Superior temporal gyrus (tissue), 1 donor: ENCODE results near the gene PTPN23.
"Not testable (repeated sequence)": the region's sequence is repeated elsewhere in the genome, so short reads cannot be mapped to it uniquely, and the experiment has no call there.

Experiments used
- DNase-seq: peaks from one replicate; pipeline ENCODE4 v3.0.0-alpha.2; 2016; ENCODE audit errors: extremely low spot score

Gene PTPN23

DNA sequence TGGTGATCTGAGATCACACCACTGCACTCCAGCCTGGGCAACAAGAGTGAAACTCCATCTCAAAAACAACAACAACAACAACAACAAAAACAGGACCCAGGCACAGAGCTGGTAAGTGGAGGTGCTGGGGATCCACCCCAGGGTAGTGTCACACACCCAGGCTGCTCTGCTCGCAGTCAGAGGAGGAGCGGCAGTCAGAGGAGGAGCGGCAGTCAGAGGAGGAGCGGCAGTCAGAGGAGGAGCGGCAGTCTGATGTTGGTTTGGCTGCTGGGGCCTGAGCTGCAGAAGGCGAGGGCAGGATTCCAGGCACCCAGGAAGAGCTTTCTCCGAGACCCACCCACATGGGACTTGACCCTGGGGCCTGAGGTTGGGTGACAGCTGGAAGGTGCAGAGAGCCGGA lies 10.8 kb upstream of the PTPN23 start:
- DNase-seq = not testable (repeated sequence)

DNA sequence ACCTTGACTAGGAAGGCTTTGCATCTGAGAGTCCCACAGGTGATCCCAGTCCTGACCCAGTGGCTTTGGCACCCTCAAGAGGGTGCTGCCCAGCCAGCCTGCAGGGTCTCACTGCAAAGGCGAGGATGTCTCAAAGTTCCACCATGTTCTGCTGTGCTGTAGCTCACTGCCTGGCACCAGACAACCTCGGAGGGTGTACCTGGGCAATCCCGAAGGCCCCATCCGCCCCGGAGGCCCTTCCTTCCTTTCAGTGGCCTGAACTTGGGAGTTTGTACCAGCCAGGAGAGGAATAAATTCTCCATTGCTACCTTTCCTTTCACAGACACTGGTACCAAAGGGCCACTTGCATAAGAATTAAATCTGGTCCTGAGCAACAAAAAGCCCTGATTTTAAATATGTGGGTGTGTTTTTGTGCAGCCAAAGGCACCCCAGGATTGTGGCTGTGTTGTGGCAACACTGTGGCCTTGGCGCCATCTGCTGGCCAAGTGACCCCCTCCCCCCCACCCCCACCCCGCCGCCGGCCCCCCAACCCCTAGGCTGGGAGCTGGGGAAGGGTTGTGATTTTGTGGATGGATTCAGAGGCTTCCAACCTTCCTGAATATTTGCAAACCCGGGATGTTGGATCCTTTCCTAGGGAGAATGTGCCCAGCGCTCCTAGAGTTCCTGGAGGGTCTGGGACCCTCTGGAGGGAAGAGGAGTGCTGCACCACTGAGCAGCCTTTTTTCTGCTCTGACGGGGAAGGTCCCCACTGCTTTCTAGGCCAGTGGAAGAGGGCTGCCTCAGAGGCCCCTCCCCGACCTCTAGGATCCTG lies 9.7 kb upstream of the PTPN23 start:
- DNase-seq = no peak

DNA sequence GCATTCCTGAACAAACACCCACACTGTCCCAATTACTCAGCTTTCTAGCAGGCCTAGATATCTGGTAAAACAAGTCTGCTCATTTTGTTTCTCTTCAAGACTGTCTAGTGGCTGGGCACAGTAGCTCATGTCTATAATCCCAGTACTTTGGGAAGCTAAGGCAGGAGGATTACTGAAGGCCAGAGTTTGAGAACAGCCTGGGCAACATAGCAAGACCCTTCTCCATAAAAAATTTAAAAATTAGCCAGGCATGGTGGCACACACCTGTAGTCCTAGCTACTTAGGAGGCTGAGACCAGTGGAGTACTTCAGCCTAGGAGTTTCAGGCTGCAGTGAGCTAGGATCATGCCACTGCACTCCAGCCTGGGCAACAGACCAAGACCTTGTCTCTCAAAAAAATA lies 6.2 kb upstream of the PTPN23 start:
- DNase-seq = no peak

DNA sequence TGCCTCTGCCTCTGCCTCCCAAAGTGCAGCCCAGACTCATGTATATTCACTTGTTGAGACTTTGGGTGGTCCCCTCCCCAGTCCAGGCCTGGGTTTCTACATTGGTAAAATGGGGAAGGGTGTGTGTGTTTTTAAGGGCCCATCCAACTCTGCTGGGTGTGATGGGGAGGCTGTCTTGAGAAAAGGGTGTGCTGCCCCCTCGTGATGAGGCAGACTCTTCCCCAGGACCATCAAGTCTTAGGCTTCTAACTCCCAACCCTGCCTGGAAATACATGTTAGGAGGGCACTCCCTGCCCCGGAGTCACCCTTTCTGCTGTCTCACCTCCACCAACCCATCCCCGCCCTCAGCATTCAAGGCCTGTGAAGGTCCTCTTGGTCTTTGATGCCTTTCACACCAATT lies 4.4 kb upstream of the PTPN23 start:
- DNase-seq = no peak

DNA sequence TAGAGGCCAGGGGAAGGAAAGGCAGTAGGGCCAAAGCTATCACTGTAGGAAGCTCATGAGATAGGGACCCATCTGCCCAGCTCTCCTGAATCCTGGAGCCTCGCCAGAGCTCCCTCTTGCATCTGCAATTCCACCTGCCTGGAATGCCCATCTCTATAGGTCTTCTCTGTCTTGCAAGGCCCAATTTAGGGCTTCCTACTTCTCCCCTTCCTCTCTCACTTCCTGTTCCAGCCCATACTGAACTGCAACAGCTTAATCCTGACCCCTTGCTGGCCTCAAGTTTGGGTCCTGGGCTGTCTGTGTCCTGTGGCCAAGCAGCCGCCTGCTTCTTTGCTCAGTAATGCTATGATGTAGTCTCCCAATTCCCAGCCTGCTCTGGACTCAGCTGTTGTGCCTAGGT lies 3.6 kb upstream of the PTPN23 start:
- no peak for DNase-seq

DNA sequence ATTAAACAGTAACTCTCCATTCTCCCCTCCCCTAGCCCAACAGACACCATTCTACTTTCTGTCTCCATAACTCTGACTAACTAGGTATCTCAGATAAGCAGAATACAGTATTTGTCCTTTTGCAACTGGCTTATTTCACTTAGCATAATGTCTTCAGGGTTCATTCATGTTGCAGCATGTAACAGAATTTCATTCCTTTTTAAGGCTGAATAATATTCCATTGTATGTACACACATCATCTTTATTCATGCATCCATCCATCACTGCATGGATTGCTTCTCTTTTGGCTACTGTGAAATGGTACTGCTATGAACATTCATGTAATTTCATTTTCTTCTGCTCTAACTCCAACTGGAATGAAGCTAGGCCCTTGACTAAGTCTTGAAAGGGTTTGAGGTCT lies 2.0 kb upstream of the PTPN23 start:
- DNase-seq = no peak

DNA sequence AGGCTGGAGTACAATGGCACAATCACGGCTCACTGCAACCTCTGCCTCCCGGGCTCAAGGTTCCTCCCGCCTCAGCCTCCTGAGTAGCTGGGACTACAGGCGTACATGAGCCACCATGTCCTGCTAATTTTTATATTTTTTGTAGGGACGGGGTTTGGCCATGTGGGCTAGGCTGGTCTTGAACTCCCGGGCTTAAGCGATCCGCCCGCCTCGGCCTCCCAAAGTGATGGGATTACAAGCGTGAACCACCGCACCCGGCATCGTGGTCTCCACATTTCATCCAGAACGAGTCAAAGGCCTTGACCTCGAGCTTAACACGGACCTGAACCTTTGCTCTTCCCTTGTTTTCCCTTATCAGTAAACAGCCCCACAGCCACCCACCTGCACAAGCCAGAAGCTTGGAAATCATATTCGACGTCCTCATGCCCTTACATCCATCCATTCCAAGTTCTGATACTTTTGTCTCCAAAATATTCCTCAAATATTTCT lies 1.4 kb upstream of the PTPN23 start:
- no peak for DNase-seq

DNA sequence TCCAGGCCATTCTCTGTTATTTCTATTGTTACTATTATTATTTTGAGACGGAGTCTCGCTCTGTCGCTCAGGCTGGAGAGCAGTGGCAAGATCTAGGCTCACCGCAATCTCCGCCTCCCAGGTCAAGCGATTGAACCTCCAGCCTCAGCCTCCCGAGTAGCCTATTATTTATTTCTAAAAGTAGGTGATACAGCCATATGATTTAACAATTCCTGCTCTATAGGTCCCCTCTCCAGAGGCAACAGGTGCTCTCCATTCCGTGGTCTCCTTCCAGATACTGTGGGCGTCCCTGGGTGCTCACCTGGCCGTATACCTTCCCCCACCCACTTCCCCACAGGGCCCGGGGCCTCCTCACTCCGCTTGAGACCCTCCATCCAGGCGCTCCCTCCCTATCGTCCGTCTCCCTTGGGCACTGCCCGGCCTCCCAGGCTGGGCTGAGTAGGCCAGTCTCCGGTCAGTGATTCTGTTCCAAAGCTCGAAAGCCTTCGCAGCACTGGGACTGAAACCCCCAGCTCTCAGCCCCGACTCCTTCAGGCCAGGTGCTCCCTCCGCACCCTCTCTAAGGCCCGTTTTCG lies 708 bp upstream of the PTPN23 start:
- no peak for DNase-seq

DNA sequence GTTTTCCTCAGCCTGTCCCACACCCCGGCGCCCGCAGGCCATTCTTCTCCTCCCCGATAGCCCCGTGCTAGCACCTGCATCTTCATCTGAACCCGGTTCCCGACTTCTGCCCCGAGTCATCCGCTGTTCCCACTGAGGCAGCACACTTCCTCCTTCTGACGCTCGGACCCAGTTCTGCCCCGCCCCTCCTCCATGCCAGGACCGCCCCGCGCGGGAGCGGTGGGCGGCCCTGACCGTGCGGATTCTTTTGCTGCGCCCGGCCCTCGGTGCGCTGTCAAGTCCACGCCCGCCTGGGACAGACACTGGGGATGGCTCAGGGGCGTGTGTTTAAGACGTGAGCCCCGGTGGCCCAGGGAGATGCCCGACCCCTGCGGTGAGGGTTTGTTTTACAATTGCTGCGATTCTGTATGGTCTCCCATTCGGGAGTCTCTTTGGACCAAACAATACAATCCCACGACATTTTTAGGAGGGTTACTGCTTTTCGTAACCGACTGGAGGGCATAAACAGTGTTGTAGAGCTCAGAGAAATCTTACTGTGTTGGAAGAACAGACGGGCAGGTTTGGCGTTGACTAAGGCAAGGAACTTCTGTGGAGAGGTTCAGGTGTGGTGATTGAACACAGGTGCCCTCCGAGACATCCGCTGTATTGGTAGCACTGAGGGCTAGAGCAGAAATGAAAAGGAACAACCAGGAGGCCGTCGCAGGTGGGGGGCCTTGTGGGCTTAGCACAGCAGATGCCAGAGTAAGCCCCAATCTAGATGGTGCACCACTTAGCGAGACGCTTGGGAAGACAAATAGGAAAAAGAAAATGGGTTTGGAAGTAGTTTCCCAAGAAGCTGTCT lies 716 bp downstream of the PTPN23 start:
- DNase-seq = peak; percentile 62

DNA sequence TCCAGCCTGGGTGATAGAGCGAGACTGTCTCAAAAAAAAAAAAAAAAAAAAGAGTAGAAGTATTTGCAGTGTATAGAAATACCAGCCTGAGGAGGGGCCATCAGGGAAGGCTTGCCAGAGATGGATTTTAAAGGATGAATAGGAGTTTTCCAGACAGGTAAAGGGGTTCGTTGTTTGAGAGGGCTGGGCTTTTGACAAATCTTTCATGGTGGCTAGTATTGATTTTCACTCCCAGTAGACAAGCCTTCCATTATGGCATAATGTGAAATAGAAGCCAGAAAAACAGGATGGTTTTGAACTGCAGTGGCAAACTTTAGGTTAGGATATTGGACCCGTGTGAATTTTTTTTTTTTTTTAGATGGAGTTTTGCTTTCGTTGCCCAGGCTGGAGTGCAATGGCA lies 3.6 kb downstream of the PTPN23 start:
- no peak for DNase-seq

DNA sequence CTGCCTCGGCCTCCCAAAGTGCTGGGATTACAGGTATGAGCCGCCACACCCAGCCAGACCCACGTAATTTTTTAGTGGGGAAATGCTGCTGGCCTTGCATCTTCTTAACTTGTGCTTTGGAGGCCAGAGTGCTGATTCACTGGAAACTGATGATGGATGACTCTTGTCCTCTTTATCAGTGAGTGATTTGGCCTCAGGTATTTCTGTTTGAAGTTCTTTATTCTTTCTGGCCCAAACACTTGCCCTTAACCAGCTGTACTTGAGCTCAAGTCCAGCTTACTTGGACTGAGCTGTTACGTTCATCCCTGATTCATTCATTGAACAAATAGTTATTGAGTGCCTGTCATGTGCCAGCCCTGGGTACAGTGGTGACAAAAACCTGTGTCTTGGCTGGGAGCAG lies 4.2 kb downstream of the PTPN23 start:
- DNase-seq = no peak

DNA sequence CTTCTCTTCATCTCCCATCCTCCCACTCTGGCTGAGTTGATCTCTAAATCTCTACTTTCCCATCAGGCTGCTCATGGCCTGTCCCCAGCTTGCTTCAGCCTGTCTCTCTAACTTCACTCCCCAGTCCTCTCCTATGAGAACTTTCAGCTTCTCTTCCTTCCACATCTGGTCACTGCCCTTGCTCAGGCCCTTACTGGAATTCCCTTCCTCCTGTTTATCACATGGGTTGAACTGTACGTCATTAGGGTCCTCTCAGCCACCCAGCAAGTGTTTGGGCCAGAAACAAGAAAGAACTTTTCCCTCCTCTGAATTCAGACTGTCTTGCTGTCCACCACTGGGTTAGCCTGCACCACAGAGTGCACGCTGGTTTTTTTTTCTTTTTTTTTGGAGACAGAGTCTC lies 5.0 kb downstream of the PTPN23 start:
- no peak for DNase-seq

DNA sequence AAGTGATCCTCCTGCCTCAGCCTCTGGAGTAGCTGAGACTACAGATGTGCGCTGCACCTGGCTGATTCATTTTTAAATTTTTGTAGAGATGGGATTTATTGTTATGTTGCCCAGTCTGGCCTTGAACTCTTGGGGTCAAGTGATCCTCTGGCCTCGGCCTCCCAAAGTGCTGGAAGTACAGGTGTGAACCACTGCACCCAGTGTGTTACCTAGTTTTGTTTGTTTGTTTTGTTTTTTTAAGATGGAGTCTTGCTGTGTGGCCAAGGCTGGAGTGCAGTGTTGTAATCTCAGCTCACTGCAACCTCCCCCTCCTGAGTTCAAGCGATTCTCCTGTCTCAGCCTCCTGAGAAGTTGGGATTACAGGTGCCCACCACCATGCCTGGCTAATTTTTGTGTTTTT lies 12.1 kb downstream of the PTPN23 start:
- DNase-seq = no peak

DNA sequence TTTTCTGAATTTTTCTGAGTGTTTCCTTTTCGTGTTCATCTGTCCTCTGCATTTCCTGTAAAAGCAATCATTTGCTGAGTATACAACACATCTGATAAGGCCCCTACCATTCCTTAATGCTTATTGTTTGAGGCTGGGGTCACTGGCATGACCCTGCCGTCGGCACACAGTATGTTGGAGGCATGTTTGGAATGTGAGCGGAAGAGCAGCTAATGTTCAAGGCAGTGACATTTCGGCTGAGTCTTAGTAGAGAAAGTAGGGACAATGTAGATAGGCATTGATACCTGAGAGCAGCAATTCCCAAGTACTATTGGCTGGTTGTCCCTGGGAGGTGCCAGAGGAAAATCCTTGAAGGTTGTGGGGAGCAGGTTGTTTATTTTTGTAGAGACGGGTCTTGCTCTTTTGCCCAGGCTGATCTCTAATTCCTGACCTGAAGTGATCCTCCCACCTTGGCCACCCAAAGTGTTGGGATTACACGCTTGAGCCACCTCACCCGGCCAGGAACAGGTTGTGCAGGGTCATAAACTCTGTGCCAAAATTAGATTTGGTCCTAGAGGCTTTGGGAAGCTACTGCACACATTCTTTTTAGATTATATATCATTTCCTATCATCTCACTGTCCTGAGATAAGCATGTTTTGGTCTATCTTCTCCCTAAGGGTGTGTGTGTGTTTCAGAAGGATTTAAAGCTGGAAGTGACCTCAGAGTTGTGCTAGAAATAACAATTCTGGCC lies 13.5 kb downstream of the PTPN23 start:
- DNase-seq = no peak

DNA sequence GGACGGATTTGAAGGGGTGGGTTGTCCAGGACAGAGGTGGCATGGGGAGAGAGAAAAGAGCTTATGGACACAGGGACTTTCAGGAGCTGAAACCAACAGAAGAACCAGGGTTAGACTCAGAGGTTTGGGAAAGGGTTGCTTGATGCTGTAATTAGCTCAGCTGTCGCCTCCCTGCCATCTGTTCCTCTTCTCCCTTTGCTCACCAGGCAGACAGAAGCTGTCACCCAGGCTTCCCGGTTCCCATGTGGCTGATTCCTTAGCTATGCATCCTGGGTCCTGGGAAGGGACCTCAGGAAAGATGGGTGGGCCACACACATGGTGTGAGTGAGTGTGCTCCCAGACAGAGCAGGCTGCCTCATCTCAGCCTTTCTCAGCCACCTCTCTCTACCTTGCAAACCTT lies 14.1 kb downstream of the PTPN23 start:
- DNase-seq = peak; percentile 45

DNA sequence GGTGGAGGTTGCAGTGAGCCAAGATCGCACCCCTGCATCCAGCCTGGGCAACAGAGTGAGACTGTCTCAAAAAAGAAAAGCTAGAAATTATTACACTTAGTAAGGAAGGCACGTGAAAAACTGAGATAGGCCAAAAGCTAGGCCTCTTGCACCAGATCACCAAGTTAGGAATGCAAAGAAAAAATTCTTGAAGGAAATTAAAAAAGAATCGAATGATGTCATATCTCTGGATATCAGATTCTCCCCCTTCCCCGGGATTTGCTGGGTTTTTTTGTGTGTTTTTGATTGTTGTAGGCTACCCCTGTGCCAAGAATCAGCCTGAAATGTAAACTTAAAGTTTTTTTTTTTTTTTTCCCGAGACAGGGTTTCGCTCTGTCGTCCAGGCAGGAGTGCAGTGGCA lies 17.4 kb downstream of the PTPN23 start:
- no peak for DNase-seq

DNA sequence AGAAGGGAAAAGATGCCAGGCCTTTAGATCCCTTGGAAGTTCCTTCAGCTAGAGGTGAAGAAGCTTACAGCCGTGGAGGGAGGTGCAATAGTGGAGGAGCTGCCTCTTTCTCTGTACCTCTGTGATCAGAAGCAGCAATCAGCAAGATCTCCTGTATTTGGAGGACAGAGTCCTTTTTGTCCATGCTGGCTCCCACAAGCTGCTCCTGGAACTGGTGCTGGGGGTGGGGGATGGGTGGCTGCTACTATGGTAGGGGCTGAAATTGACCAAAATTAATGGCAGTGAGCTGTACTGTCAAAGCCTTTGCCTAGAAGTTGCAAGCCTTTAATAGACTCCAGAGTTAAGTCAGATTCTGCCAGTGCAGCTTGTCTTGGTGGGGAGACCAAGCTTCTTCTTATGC lies 18.2 kb downstream of the PTPN23 start:
- DNase-seq = no peak

DNA sequence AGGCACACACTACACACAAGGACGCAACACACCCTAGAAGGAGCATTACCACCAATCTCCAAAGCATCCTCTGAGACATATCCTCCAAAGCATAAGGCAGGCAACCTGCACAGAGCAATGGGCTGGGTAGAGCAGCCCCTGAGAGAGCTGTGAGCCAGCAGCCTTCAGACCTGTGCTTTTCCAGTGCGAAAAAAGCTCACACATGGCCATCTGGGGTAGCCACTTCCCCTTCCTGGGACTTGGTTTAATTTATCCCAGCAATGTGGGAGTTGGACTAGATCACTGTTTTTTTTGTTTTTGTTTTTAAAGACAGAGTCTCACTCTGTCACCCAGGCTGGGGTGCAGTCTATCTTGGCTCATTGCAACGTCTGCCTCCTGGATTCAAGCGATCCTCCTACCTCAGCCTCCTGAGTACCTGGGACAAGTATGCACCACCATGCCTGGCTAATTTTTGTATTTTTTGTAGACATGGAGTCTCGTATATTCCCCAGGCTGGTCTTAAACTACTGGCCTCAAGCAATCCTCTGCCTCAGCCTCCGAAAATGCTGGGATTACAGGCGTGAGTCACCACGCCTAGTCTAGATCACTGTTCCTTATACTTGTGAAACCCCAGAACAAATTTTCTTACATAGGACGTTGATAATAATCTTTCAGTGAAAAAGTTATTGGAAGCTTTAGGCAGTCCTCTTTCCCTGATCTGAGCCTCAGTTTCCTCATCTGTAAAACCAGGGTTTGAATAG lies 18.9 kb downstream of the PTPN23 start:
- DNase-seq = peak; percentile 35

DNA sequence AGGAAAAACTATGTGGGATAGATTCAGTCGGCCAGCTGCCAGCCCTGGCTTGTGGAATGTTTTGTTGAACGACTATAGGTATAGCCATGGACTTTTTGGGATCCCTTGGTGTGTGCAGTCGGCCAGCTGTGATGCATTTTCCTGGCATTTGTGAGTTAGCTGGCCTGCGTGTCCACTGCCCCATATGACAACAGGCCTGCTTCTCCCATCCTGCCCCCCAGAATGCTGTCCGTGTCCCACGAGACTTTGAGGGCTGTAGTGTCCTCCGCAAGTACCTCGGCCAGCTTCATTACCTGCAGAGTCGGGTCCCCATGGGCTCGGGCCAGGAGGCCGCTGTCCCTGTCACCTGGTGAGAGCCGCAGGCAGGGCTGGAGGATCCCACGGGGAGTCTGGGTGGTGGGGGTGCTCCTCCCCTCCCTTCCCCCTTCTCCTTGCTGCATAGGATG lies 23.6 kb downstream of the PTPN23 start:
- DNase-seq = no peak

DNA sequence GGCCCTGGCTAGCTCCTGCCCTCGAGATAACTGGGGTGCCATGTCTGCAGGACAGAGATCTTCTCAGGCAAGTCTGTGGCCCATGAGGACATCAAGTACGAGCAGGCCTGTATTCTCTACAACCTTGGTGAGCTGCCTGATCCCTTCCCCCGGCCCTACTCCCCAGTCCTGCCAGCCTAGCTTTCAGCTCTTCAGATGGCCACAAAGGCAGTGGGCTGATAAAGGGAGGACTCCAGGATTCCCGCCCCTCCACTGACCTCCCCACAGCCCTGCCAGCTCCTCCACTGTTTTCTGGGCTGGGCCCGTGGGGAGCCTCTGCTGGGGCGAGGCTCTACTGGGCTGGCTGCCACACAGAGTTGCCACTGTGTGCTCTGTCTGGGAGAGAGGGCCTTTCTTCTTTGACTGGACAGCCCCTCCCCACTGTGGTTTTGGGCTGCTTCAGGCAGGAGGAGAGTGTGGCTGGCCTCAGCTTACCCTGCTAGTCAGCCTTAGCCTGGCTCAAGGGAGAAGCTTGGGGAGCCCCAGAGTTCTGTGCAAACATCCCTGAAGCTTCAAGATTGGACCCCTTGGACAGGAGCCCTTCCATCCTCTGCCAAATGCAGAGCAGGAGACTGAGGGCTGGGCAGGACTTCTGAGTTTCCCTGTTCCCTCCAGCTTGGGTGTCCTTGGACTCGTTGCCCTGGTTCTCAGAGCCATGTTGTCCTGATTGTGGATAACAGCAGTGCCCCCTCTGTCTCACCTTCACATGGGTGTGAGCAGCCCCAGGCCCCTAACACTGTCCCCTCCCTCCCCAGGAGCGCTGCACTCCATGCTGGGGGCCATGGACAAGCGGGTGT lies 24.4 kb downstream of the PTPN23 start:
- peak; percentile 77 for DNase-seq
